ENCODE measurements around the gene MPZL1. TPM values are rescaled to one million over a fixed set of nuclear protein-coding genes. Genes with fewer than 3 reads are reported as not detected.
"Not testable (repeated sequence)": the region's sequence is repeated elsewhere in the genome, so short reads cannot be mapped to it uniquely, and the experiment has no call there.

Gene MPZL1
- total RNA-seq, 1 donor from 2014 or later, result 85.2 TPM

GRCh38 chr1:167718914-167719691 lies 2.7 kb upstream of the MPZL1 start:
- intact Hi-C loops (cut with DNase I), result no loop called here
- no peak overlapping the region for H3K27ac ChIP-seq
- no peak for DNase-seq
- no peak for TF ChIP-seq CTCF (IDR thresholded peaks at IDR 0.05)
- H3K9me3 ChIP-seq, result no peaks in the 10 kb centered on the region
- H3K27me3 ChIP-seq, result no peaks in the 10 kb centered on the region
- ATAC-seq, result no peak
- peaks cover 18% of the 10 kb centered on the region for H3K4me1 ChIP-seq
- no peaks in the 10 kb centered on the region for H3K36me3 ChIP-seq
- no peak overlapping the region for H3K4me3 ChIP-seq

- not testable (repeated sequence) for H3K9me3 ChIP-seq, DNase-seq, H3K4me3 ChIP-seq, H3K27ac ChIP-seq, H3K36me3 ChIP-seq, H3K27me3 ChIP-seq, ATAC-seq
- peaks cover 21% of the 10 kb centered on the region for H3K4me1 ChIP-seq
- intact Hi-C loops (cut with DNase I), result loop anchor here (10.0 kb wide), 1 partner anchor 75 kb away; no protein-coding TSS in a partner anchor
Observed at GRCh38 chr1:167719715-167720421, 1.9 kb upstream of the MPZL1 start.

GRCh38 chr1:167720965-167721616 lies 691 bp upstream of the MPZL1 start:
- no peak for DNase-seq
- Histone ChIP-seq H3K27me3 (no peaks in the 10 kb centered on the region), H3K36me3 (no peaks in the 10 kb centered on the region), H3K4me3 (peak overlapping the region; percentile 83), H3K9me3 (no peaks in the 10 kb centered on the region), H3K4me1 (peaks cover 24% of the 10 kb centered on the region), H3K27ac (peak overlapping the region; percentile 85)
- TF ChIP-seq CTCF (IDR thresholded peaks at IDR 0.05), result peak; percentile 30
- intact Hi-C loops (cut with DNase I), result loop anchor here (10.0 kb wide), 1 partner anchor 74 kb away; no protein-coding TSS in a partner anchor
- peak; percentile 45 for ATAC-seq

GRCh38 chr1:167722152-167722869 lies 529 bp downstream of the MPZL1 start:
- no peak for TF ChIP-seq CTCF (IDR thresholded peaks at IDR 0.05)
- H3K4me3 ChIP-seq, result peak overlapping the region; percentile 83
- no peaks in the 10 kb centered on the region for H3K27me3 ChIP-seq
- H3K4me1 ChIP-seq, result peaks cover 26% of the 10 kb centered on the region
- ATAC-seq (peak; percentile 66), DNase-seq (peak; percentile 73)
- no peaks in the 10 kb centered on the region for H3K9me3 ChIP-seq
- H3K27ac ChIP-seq, result peak overlapping the region; percentile 85
- no peaks in the 10 kb centered on the region for H3K36me3 ChIP-seq
- intact Hi-C loops (cut with DNase I), result loop anchor here (10.0 kb wide), 1 partner anchor 72 kb away; no protein-coding TSS in a partner anchor

GRCh38 chr1:167722870-167723251 lies 1.1 kb downstream of the MPZL1 start:
- H3K9me3 ChIP-seq, result no peaks in the 10 kb centered on the region
- peak overlapping the region; percentile 83 for H3K4me3 ChIP-seq
- no peak for TF ChIP-seq CTCF (IDR thresholded peaks at IDR 0.05)
- H3K27me3 ChIP-seq, result no peaks in the 10 kb centered on the region
- DNase-seq, result no peak
- H3K27ac ChIP-seq, result peak overlapping the region; percentile 85
- ATAC-seq, result no peak
- intact Hi-C loops (cut with DNase I), result loop anchor here (10.0 kb wide), 1 partner anchor 72 kb away; no protein-coding TSS in a partner anchor
- peaks cover 26% of the 10 kb centered on the region for H3K4me1 ChIP-seq
- H3K36me3 ChIP-seq, result no peaks in the 10 kb centered on the region

Data from upper lobe of right lung (tissue), 1 donor.